Thyroid gland (tissue), 4 donors: ENCODE results near the gene CCDC9B.

Experiments
- POLR2A ChIP-seq, 2 donors: fragments of 450-650 bp; IDR thresholded peaks; one replicate each; pipeline ENCODE4 v1.6.1; 2017; ENCODE audit warnings: antibody characterized with exemption in 2 of 2, mild to moderate bottlenecking in 2 of 2, moderate library complexity in 1 of 2
- TF ChIP-seq, protein P1 (sequence below), 6 experiments: fragments of 200-600 bp in 3 of 6; fragments of 450-650 bp in 3 of 6; sonication (generic) in 3 of 6; IDR thresholded peaks; one replicate each; pipeline ENCODE4 v1.5.1; 2016 to 2019; ENCODE audit warnings: antibody characterized with exemption in 6 of 6, mild to moderate bottlenecking in 2 of 6, inconsistent platforms in 1 of 6, moderate library complexity in 1 of 6

DNA sequence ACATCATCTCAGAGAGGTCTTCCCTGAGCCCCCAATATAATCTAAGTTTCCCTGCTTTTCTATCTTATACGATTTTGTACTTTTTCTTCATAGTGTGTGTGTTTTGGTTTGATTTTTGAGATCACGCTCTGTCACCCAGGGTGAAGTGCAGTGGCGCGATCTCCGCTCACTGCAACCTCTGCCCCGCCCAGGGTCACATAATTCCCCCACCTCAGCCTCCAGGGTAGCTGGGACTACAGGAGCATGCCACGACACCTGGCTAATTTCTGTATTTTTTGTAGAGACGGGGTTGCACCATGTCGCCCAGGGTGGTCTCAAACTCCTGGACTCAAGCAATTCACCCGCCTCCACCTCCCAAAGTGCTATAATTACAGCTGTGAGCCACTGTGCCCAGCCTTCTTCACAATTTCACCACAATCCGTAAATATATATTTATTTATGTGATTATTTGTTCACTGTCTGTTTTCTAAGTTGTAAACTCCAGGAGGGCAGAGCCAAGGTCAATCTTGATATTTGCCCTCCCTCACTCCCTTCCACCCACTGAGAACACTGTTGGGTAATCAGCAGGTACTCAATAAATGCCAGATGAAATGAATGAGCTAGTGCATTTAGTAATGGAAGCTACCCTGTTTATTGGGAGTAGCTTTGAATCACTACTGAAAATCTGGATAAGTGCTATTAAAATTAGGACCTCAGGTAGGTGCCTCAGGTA, 41.2 kb upstream of the CCDC9B start:
- TF ChIP-seq, protein P1, sequence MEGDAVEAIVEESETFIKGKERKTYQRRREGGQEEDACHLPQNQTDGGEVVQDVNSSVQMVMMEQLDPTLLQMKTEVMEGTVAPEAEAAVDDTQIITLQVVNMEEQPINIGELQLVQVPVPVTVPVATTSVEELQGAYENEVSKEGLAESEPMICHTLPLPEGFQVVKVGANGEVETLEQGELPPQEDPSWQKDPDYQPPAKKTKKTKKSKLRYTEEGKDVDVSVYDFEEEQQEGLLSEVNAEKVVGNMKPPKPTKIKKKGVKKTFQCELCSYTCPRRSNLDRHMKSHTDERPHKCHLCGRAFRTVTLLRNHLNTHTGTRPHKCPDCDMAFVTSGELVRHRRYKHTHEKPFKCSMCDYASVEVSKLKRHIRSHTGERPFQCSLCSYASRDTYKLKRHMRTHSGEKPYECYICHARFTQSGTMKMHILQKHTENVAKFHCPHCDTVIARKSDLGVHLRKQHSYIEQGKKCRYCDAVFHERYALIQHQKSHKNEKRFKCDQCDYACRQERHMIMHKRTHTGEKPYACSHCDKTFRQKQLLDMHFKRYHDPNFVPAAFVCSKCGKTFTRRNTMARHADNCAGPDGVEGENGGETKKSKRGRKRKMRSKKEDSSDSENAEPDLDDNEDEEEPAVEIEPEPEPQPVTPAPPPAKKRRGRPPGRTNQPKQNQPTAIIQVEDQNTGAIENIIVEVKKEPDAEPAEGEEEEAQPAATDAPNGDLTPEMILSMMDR (IDR thresholded peaks at IDR 0.05), result no peak
- TF ChIP-seq POLR2A (IDR thresholded peaks at IDR 0.05), result no peak
